Uterus (tissue), 4 donors: ENCODE results near the gene PPFIBP2. TPM values are rescaled to one million over a fixed set of nuclear protein-coding genes. Genes with fewer than 3 reads are reported as not detected.
A peak's percentile ranks its signal among the peaks of the same experiment; 100 is the strongest.

Source experiments
- DNase-seq, 2 donors: peaks; one replicate each; pipeline ENCODE4 v3.0.0-alpha.2; 2019 to 2020
- H3K27ac ChIP-seq, 2 donors: fragments of 200-600 bp; sonication (generic); 1 replicate in 1 of 2; 2 replicates in 1 of 2; pipeline ENCODE4 v1.5.1; 2016 to 2018
- H3K27me3 ChIP-seq, 2 donors: fragments of 200-600 bp; sonication (generic); one replicate each; pipeline ENCODE4 v1.5.1; 2018 to 2019; ENCODE audit warnings: control low read depth in 1 of 2
- H3K36me3 ChIP-seq, 2 donors: fragments of 200-600 bp; sonication (generic); one replicate each; pipeline ENCODE4 v1.5.1; 2019; ENCODE audit warnings: control low read depth in 1 of 2
- H3K4me1 ChIP-seq, 2 donors: fragments of 200-600 bp; sonication (generic); one replicate each; pipeline ENCODE4 v1.5.1; 2018 to 2019; ENCODE audit warnings: control low read depth in 1 of 2
- H3K4me3 ChIP-seq, 2 donors: fragments of 200-600 bp; sonication (generic); 1 replicate in 1 of 2; 2 replicates in 1 of 2; pipeline ENCODE4 v1.5.1; 2018 to 2019; ENCODE audit warnings: mild to moderate bottlenecking in 1 of 2
- H3K9me3 ChIP-seq, 2 donors: fragments of 200-600 bp; sonication (generic); one replicate each; pipeline ENCODE4 v1.5.1; 2019; ENCODE audit warnings: control low read depth in 1 of 2
- CTCF ChIP-seq, 4 experiments: fragments of 200-600 bp in 2 of 4; fragments of 450-650 bp in 2 of 4; sonication (generic) in 2 of 4; IDR thresholded peaks; one replicate each; pipeline ENCODE4 v1.5.1; 2016 to 2019; ENCODE audit warnings: antibody characterized with exemption in 4 of 4, mild to moderate bottlenecking in 2 of 4, moderate library complexity in 1 of 4
- POLR2A ChIP-seq, 2 donors: fragments of 450-650 bp; IDR thresholded peaks; one replicate each; pipeline ENCODE4 v1.6.1; 2016; ENCODE audit warnings: antibody characterized with exemption in 2 of 2, mild to moderate bottlenecking in 1 of 2, moderate library complexity in 1 of 2
- intact Hi-C: fragments of 100-400 bp; cut with DNase I; formaldehyde crosslinking; loops from one replicate; pipeline ENCODE4 v1.15.1; 2023; ENCODE audit warnings: low total_unique reads
- total RNA-seq, 4 donors: library from RNA; depleted of rRNA in 3 of 4; stranded (reverse); fragments of >200 nt in 3 of 4; gene quantifications; one replicate each; pipeline versions ENCODE4 v1.1.0 to v1.2.4, GENCODE V29; 2014 to 2023
- donor health status: DM: yes; HTN: yes; CAD: no.

PPFIBP2 gene
- total RNA-seq, 4 donors from 2014 or later: 2.1 to 36.2 (median 15.2) TPM

GRCh38 chr11:7574491-7575130 is 60.8 kb downstream of the PPFIBP2 start:
- Histone ChIP-seq H3K27me3 (no peaks in the 10 kb centered on the region), H3K27ac (peak overlapping the region; percentile 80), H3K9me3 (no peaks in the 10 kb centered on the region), H3K4me3 (no peak overlapping the region), H3K4me1 (peaks cover 0 to 24% of the 10 kb centered on the region in 2 donors), H3K36me3 (no peaks in the 10 kb centered on the region)
- no peak for DNase-seq
- intact Hi-C loops: loop anchor here (5.0 kb wide), 1 partner anchor 113 kb away; no protein-coding TSS in a partner anchor
- TF ChIP-seq POLR2A (IDR thresholded peaks at IDR 0.05) (no peak), CTCF (IDR thresholded peaks at IDR 0.05) (no peak)

DNA sequence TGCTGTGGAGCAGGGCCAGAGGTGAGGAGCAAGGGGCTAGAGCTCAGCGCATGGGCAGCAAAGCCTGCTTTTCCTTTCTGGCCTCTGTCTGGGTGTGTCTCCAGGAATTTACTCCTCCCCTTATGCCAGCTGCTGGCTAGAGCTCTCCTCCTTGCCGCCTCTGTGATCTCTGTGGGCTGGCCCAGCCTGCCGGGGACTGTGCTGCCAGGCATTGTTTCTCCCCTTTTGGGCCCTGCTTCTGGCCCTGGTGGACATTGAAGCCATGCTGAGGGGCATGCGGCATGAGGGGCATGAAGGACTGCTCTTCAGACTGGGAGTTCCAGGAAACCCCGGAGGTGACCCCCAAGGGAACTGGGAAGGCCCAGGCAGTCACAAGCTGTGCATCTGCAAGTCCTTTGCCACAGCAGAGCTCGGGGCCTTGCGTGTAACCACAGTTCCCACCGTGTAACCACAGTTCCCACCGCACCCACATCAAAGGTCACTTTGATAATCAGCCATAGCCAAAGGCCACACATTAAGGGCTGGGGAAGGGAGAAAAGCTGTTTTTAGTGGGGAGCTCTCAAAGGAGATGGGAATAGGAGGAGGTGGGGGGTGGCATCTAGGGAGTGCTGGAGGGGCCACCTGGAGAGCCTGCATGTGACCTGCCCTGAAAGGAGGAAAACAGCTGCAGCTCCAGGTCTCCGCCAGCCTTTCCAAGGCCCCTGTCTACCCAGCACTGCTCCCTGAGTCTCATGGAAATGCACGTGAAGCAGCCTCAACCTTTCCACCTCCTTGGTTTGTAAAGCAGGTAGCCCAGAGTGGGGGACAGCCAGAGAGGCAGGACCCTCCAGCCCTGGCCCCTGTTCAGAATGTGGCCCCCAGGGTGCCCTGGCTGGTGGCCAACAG is 62.3 kb downstream of the PPFIBP2 start:
- no peaks in the 10 kb centered on the region for H3K9me3 ChIP-seq
- H3K36me3 ChIP-seq: no peaks in the 10 kb centered on the region
- peaks cover 0 to 24% of the 10 kb centered on the region in 2 donors for H3K4me1 ChIP-seq
- peak overlapping the region in 1 of 2 donors; percentile 29 for H3K4me3 ChIP-seq
- TF ChIP-seq CTCF (IDR thresholded peaks at IDR 0.05) (no peak), POLR2A (IDR thresholded peaks at IDR 0.05) (no peak)
- no peak for DNase-seq
- H3K27ac ChIP-seq: peak overlapping the region; percentile 80
- H3K27me3 ChIP-seq: no peaks in the 10 kb centered on the region
- intact Hi-C loops: no loop called here

DNA sequence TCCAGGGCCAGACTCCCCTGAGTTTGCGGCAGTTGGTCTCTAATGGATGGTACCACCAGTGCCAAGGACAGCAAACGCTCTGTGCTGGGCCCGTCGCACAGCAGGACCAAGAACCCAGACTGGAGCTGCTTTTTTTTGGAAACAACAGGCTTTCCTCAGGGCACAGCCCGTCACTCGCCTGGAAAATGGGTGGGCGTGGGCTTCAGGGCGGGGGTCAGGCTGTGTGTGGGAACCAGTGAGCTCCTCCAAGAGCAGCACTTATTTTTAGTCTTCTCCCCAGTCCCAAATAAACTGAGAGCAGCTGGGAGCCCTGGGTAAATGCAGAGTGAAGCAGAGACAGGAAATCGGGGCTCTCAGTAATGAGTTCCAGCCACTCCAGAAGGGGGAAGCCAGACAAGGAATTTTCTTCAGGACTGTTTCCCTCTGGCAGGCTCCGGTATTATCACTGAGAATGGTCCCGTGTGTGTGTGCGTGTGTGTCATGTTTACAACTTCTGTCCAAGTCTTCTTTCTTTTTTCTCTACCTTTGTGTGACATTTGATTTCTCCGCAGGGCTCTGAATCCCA is 63.0 kb downstream of the PPFIBP2 start:
- Histone ChIP-seq H3K4me1 (peaks cover 0 to 24% of the 10 kb centered on the region in 2 donors), H3K27me3 (no peaks in the 10 kb centered on the region), H3K36me3 (no peaks in the 10 kb centered on the region), H3K4me3 (peak overlapping the region; percentile 2 to 29), H3K27ac (peak overlapping the region; percentile 80), H3K9me3 (no peaks in the 10 kb centered on the region)
- TF ChIP-seq CTCF (IDR thresholded peaks at IDR 0.05) (peak in 1 of 4 experiments; percentile 4), POLR2A (IDR thresholded peaks at IDR 0.05) (no peak)
- intact Hi-C loops: no loop called here
- DNase-seq: peak; percentile 39 to 41

GRCh38 chr11:7577291-7578190 is 63.7 kb downstream of the PPFIBP2 start:
- peak; percentile 61 to 64 for DNase-seq
- peaks cover 0 to 24% of the 10 kb centered on the region in 2 donors for H3K4me1 ChIP-seq
- TF ChIP-seq CTCF (IDR thresholded peaks at IDR 0.05) (no peak), POLR2A (IDR thresholded peaks at IDR 0.05) (no peak)
- H3K4me3 ChIP-seq: peak overlapping the region; percentile 4 to 29
- no peaks in the 10 kb centered on the region for H3K36me3 ChIP-seq
- no peaks in the 10 kb centered on the region for H3K27me3 ChIP-seq
- intact Hi-C loops: no loop called here
- H3K9me3 ChIP-seq: no peaks in the 10 kb centered on the region
- H3K27ac ChIP-seq: peak overlapping the region; percentile 80
